WTC11 (cell line): ENCODE results near the gene FBXO21. TPM values are rescaled to one million over a fixed set of nuclear protein-coding genes. Genes with fewer than 3 reads are reported as not detected.

Experiments
- ATAC-seq: fragments of 200-7000 bp; cut with Tn5 transposase; 2 replicates; pipeline ENCODE4 v1.10.0; 2021; ENCODE audit warnings: mild to moderate bottlenecking, moderate library complexity
- CTCF ChIA-PET: fragments of 300-600 bp; sonication (Branson Sonifier 250); formaldehyde crosslinking; loops from one replicate; lab custom pipeline; 2021; ENCODE audit warnings: antibody characterized with exemption; lab: Charles Lee
- POLR2A ChIA-PET: fragments of 350-600 bp; sonication (Branson Sonifier 250); formaldehyde crosslinking; loops from one replicate; lab custom pipeline; 2021; ENCODE audit warnings: antibody characterized with exemption; lab: Charles Lee
- DNase-seq: peaks from one replicate; pipeline ENCODE4 v3.0.0; 2021; ENCODE audit warnings: low spot score
- H3K27ac Mint-ChIP-seq: 2 replicates; pipeline ENCODE4 v1.8.0; 2021; ENCODE audit warnings: mixed read lengths
- H3K27me3 Mint-ChIP-seq: 2 replicates; pipeline ENCODE4 v1.8.0; 2021; ENCODE audit warnings: low read depth, mild to moderate bottlenecking, moderate library complexity, mixed read lengths
- H3K36me3 Mint-ChIP-seq: 2 replicates; pipeline ENCODE4 v1.8.0; 2021; ENCODE audit warnings: mixed read lengths
- H3K4me1 Mint-ChIP-seq: 2 replicates; pipeline ENCODE4 v1.8.0; 2022; ENCODE audit warnings: mixed read lengths
- H3K4me3 Mint-ChIP-seq: 2 replicates; pipeline ENCODE4 v1.8.0; 2021; ENCODE audit warnings: mild to moderate bottlenecking, moderate library complexity, mixed read lengths
- H3K9me3 Mint-ChIP-seq: 2 replicates; pipeline ENCODE4 v1.8.0; 2021; ENCODE audit warnings: mixed read lengths
- ATF1 ChIP-seq: sonication (generic); formaldehyde crosslinking; IDR thresholded peaks from 2 replicates; pipeline ENCODE4 v1.8.1; 2023; ENCODE audit warnings: mild to moderate bottlenecking, moderate library complexity, missing genetic modification reagents
- E2F1 ChIP-seq: sonication (generic); formaldehyde crosslinking; IDR thresholded peaks from 2 replicates; pipeline ENCODE4 v1.8.0; 2022; ENCODE audit warnings: mild to moderate bottlenecking, missing genetic modification reagents
- JUN ChIP-seq: sonication (generic); formaldehyde crosslinking; IDR thresholded peaks from 2 replicates; pipeline ENCODE4 v1.8.0; 2023; ENCODE audit warnings: mild to moderate bottlenecking, missing genetic modification reagents
- MAX ChIP-seq: sonication (generic); formaldehyde crosslinking; IDR thresholded peaks from 2 replicates; pipeline ENCODE4 v1.8.0; 2022; ENCODE audit warnings: mild to moderate bottlenecking, missing genetic modification reagents
- MLX ChIP-seq: sonication (generic); formaldehyde crosslinking; IDR thresholded peaks from 2 replicates; pipeline ENCODE4 v1.8.1; 2023; ENCODE audit warnings: mild to moderate bottlenecking, missing genetic modification reagents, moderate library complexity
- NR3C1 ChIP-seq: sonication (generic); formaldehyde crosslinking; conservative IDR thresholded peaks from 2 replicates; pipeline ENCODE4 v1.8.1; 2023; ENCODE audit warnings: low read depth, mild to moderate bottlenecking, missing genetic modification reagents
- OVOL2 ChIP-seq: fragments of 250-450 bp; sonication (Bioruptor Pico); IDR thresholded peaks from 2 replicates; pipeline ENCODE4 v1.9.0; 2021; ENCODE audit warnings: mild to moderate bottlenecking, borderline replicate concordance
- PREB ChIP-seq: sonication (generic); formaldehyde crosslinking; IDR thresholded peaks from 2 replicates; pipeline ENCODE4 v1.8.1; 2022; ENCODE audit warnings: mild to moderate bottlenecking, missing genetic modification reagents, moderate library complexity, borderline replicate concordance
- RELA ChIP-seq: sonication (generic); formaldehyde crosslinking; IDR thresholded peaks from 2 replicates; pipeline ENCODE4 v1.8.1; 2022; ENCODE audit warnings: missing genetic modification reagents, mild to moderate bottlenecking, borderline replicate concordance
- SMAD3 ChIP-seq: sonication (generic); formaldehyde crosslinking; IDR thresholded peaks from 2 replicates; pipeline ENCODE4 v1.8.0; 2022; ENCODE audit warnings: missing genetic modification reagents, mild to moderate bottlenecking, borderline replicate concordance
- ZNF121 ChIP-seq: sonication (generic); formaldehyde crosslinking; IDR thresholded peaks from 2 replicates; pipeline ENCODE4 v1.8.0; 2023; ENCODE audit warnings: missing genetic modification reagents
- ZNF219 ChIP-seq: sonication (generic); formaldehyde crosslinking; IDR thresholded peaks from 2 replicates; pipeline ENCODE4 v1.8.0; 2023; ENCODE audit warnings: missing genetic modification reagents, mild to moderate bottlenecking, borderline replicate concordance
- ZNF532 ChIP-seq: fragments of 250-450 bp; sonication (Bioruptor Pico); IDR thresholded peaks from 2 replicates; pipeline ENCODE4 v1.9.0; 2021; ENCODE audit warnings: mild to moderate bottlenecking, borderline replicate concordance
- total RNA-seq: library from RNA; stranded (reverse); gene quantifications from 3 replicates; pipeline ENCODE4 v1.2.3, GENCODE V29; 2021
- TF ChIP-seq, protein P1 (sequence below): fragments of 250-450 bp; sonication (Bioruptor Pico); IDR thresholded peaks from 2 replicates; pipeline ENCODE4 v1.9.0; 2021; ENCODE audit warnings: mild to moderate bottlenecking
- TF ChIP-seq, protein P2 (sequence below): sonication (generic); formaldehyde crosslinking; IDR thresholded peaks from 2 replicates; pipeline ENCODE4 v1.8.0; 2022; ENCODE audit warnings: mild to moderate bottlenecking, missing genetic modification reagents
- TF ChIP-seq, protein P3 (sequence below): sonication (generic); formaldehyde crosslinking; IDR thresholded peaks from 2 replicates; pipeline ENCODE4 v1.8.0; 2022; ENCODE audit warnings: mild to moderate bottlenecking, missing genetic modification reagents
- TF ChIP-seq, protein P4 (sequence below): fragments of 200-600 bp; IDR thresholded peaks from 2 replicates; pipeline ENCODE4 v1.8.0; 2022; ENCODE audit warnings: antibody characterized with exemption

Gene FBXO21
- total RNA-seq, 1 experiment from 2014 or later, result 60.3 TPM

DNA sequence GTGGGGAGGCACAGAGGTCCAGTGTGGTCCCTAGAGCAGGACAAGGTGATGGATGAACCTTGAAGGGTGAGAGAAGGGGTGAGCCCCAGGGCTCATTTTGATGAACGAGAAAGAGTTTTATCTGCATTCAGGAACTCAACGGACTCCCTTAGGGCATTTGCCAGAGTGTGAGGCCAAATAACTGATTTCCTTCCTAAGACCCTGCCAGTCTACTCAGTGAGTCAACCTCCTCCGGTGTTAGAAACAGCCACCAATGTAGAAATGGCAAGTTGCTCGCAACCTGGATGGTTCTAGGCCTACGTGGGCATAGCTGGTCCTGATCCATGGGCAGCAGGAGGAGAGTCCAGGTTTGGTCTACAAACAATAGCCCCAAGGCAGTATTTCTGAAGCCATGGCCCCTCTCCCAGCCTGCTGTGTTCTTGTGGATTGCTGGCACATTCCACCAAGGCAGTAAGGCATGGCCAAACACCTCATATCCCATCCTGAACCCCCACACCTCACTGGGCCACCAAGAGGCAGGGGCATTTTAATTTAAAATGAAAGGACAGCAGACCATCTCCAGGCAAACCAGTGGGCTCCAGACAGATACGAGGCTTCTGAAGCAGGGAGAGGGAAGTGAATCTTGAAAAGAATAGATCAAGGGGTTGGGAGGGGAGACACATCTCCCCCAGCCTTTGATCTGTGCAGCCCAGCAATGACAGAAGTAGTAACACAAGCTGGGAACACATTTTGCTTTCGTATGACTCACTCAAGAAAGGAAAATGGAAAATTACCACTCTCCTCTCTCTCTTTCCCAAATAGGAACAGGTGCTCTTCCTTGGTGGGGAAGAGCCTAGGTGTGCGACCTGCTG is 65.6 kb downstream of the FBXO21 start (continued):
- TF ChIP-seq ZNF532 (CRISPR knock-in tag), result no peak

GRCh38 chr12:117121441-117121840 is 68.8 kb downstream of the FBXO21 start:
- Mint-ChIP-seq H3K36me3 (no peaks in the 10 kb centered on the region), H3K4me3 (no peak overlapping the region), H3K27ac (no peak overlapping the region)
- ATAC-seq (no peak), DNase-seq (no peak)
- ChIA-PET POLR2A (interaction anchor here (0.6 kb wide), 1 partner anchor 1019 kb away, joined by 3 read pairs; no protein-coding TSS in a partner anchor), CTCF (interaction anchor here (0.5 to 3.9 kb wide), 7 partner anchors 10 to 101 kb away, joined by 4 to 34 read pairs (median 14); no protein-coding TSS in a partner anchor)
- TF ChIP-seq, protein P1, sequence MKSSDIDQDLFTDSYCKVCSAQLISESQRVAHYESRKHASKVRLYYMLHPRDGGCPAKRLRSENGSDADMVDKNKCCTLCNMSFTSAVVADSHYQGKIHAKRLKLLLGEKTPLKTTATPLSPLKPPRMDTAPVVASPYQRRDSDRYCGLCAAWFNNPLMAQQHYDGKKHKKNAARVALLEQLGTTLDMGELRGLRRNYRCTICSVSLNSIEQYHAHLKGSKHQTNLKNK, result no peak
- TF ChIP-seq SMAD3 (CRISPR knock-in tag) (no peak), NR3C1 (no peak), MLX (no peak), ZNF121 (CRISPR knock-in tag) (no peak), JUN (CRISPR knock-in tag) (no peak), MAX (CRISPR knock-in tag) (no peak), E2F1 (no peak), OVOL2 (CRISPR knock-in tag) (no peak), ATF1 (CRISPR knock-in tag) (no peak), RELA (CRISPR knock-in tag) (no peak), PREB (CRISPR knock-in tag) (no peak), ZNF219 (CRISPR knock-in tag) (no peak)
- TF ChIP-seq, protein P2, sequence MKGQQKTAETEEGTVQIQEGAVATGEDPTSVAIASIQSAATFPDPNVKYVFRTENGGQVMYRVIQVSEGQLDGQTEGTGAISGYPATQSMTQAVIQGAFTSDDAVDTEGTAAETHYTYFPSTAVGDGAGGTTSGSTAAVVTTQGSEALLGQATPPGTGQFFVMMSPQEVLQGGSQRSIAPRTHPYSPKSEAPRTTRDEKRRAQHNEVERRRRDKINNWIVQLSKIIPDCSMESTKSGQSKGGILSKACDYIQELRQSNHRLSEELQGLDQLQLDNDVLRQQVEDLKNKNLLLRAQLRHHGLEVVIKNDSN, result no peak
- TF ChIP-seq, protein P3, sequence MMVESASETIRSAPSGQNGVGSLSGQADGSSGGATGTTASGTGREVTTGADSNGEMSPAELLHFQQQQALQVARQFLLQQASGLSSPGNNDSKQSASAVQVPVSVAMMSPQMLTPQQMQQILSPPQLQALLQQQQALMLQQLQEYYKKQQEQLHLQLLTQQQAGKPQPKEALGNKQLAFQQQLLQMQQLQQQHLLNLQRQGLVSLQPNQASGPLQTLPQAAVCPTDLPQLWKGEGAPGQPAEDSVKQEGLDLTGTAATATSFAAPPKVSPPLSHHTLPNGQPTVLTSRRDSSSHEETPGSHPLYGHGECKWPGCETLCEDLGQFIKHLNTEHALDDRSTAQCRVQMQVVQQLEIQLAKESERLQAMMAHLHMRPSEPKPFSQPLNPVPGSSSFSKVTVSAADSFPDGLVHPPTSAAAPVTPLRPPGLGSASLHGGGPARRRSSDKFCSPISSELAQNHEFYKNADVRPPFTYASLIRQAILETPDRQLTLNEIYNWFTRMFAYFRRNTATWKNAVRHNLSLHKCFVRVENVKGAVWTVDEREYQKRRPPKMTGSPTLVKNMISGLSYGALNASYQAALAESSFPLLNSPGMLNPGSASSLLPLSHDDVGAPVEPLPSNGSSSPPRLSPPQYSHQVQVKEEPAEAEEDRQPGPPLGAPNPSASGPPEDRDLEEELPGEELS (CRISPR knock-in tag), result no peak
- TF ChIP-seq, protein P4, sequence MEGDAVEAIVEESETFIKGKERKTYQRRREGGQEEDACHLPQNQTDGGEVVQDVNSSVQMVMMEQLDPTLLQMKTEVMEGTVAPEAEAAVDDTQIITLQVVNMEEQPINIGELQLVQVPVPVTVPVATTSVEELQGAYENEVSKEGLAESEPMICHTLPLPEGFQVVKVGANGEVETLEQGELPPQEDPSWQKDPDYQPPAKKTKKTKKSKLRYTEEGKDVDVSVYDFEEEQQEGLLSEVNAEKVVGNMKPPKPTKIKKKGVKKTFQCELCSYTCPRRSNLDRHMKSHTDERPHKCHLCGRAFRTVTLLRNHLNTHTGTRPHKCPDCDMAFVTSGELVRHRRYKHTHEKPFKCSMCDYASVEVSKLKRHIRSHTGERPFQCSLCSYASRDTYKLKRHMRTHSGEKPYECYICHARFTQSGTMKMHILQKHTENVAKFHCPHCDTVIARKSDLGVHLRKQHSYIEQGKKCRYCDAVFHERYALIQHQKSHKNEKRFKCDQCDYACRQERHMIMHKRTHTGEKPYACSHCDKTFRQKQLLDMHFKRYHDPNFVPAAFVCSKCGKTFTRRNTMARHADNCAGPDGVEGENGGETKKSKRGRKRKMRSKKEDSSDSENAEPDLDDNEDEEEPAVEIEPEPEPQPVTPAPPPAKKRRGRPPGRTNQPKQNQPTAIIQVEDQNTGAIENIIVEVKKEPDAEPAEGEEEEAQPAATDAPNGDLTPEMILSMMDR, result no peak
- TF ChIP-seq, all 79 proteins: peak for 0
- peaks cover 5% of the 10 kb centered on the region; the same call in 1 of the 2 replicates for H3K4me1 Mint-ChIP-seq
- H3K9me3 Mint-ChIP-seq, result peaks cover 8% of the 10 kb centered on the region
- H3K27me3 Mint-ChIP-seq, result no peaks in the 10 kb centered on the region
